ENCODE measurements around the gene ABCC3. TPM values are rescaled to one million over a fixed set of nuclear protein-coding genes. Genes with fewer than 3 reads are reported as not detected.

The ABCC3 gene
- total and polyA plus RNA-seq, 2 donors (not counting 3 experiments of a cell fraction or from before 2014, with no cell fraction given): 1.1 to 2.6 TPM

GRCh38 chr17:50620237-50620636, 14.4 kb upstream of the ABCC3 start:
- no peaks in the 10 kb centered on the region for H3K9me3 ChIP-seq (replicated peaks; ENCODE audit: control insufficient read depth, insufficient read depth, low read length)
- no peak overlapping the region for H3K9ac ChIP-seq (replicated peaks; ENCODE audit: extremely low read depth, insufficient read depth, low read length)
- CTCF ChIA-PET: interaction anchor here (0.6 to 1.2 kb wide), 5 partner anchors 8 to 75 kb away, joined by 3 to 8 read pairs (median 3); no protein-coding TSS in a partner anchor
- FAIRE-seq (no peak), DNase-seq (ENCODE audit: low read depth, low spot score) (no peak)
- H3K4me2 ChIP-seq (ENCODE audit: insufficient read depth, low read length): no peak overlapping the region
- H3K4me1 ChIP-seq (ENCODE audit: control insufficient read depth, extremely low read depth, insufficient read depth, low read length): peaks cover 6% of the 10 kb centered on the region
- no peaks in the 10 kb centered on the region for H3K27me3 ChIP-seq (ENCODE audit: control insufficient read depth in 2 of 2, insufficient read depth in 2 of 2, low read length in 2 of 2)
- H2AFZ ChIP-seq (ENCODE audit: low read depth, low read length): no peak overlapping the region
- TF ChIP-seq JUN (IDR thresholded peaks at IDR 0.05; ENCODE audit: borderline replicate concordance, insufficient read depth, insufficient read length, low read depth) (no peak), GATA2 (IDR thresholded peaks at IDR 0.05; ENCODE audit: insufficient read depth, insufficient read length, low read depth, low read length) (no peak), EZH2 (IDR thresholded peaks at IDR 0.05; ENCODE audit: borderline replicate concordance, low read depth, low read length, severe bottlenecking) (no peak), FOS (IDR thresholded peaks at IDR 0.05; ENCODE audit: borderline replicate concordance, insufficient read depth, low read length) (no peak)
- no peak overlapping the region for H3K27ac ChIP-seq (ENCODE audit: insufficient read depth, low read depth, low read length)
- dilution Hi-C loops (cut with MboI; ENCODE audit: extremely low pct_ligation_motif_present, low sequenced_read_pairs): no loop called here
- POLR2A ChIA-PET: no interaction called here
- no peaks in the 10 kb centered on the region for H4K20me1 ChIP-seq (replicated peaks; ENCODE audit: control insufficient read depth, extremely low read depth, insufficient read depth, low read length)
- no peaks in the 10 kb centered on the region for H3K79me2 ChIP-seq (ENCODE audit: control insufficient read depth, insufficient read depth, low read length)
- intact Hi-C loops (cut with micrococcal nuclease): no loop called here
- H3K9me1 ChIP-seq (replicated peaks; ENCODE audit: control insufficient read depth, extremely low read depth, insufficient read depth, low read length): no peaks in the 10 kb centered on the region
- no peaks in the 10 kb centered on the region for H3K36me3 ChIP-seq (ENCODE audit: control insufficient read depth in 2 of 2, extremely low read depth in 1 of 2, insufficient read depth in 2 of 2, low read length in 2 of 2)
- H3K4me3 ChIP-seq (replicated peaks in 1 of 3; ENCODE audit: insufficient read depth in 1 of 3, low read depth in 1 of 3, low read length in 3 of 3): no peak overlapping the region
- BruUV-seq (replicated peaks): no TSS peak

GRCh38 chr17:50620858-50621257, 13.8 kb upstream of the ABCC3 start:
- H3K36me3 ChIP-seq (ENCODE audit: control insufficient read depth in 2 of 2, extremely low read depth in 1 of 2, insufficient read depth in 2 of 2, low read length in 2 of 2): no peaks in the 10 kb centered on the region
- dilution Hi-C loops (cut with MboI; ENCODE audit: extremely low pct_ligation_motif_present, low sequenced_read_pairs) (no loop called here), intact Hi-C loops (cut with micrococcal nuclease) (no loop called here)
- no peak for FAIRE-seq
- H4K20me1 ChIP-seq (replicated peaks; ENCODE audit: control insufficient read depth, extremely low read depth, insufficient read depth, low read length): no peaks in the 10 kb centered on the region
- BruUV-seq (replicated peaks): no TSS peak
- H3K9ac ChIP-seq (replicated peaks; ENCODE audit: extremely low read depth, insufficient read depth, low read length): no peak overlapping the region
- DNase-seq (ENCODE audit: low read depth, low spot score): no peak
- no peak overlapping the region for H3K4me3 ChIP-seq (replicated peaks in 1 of 3; ENCODE audit: insufficient read depth in 1 of 3, low read depth in 1 of 3, low read length in 3 of 3)
- H3K4me1 ChIP-seq (ENCODE audit: control insufficient read depth, extremely low read depth, insufficient read depth, low read length): peaks cover 6% of the 10 kb centered on the region
- no peaks in the 10 kb centered on the region for H3K27me3 ChIP-seq (ENCODE audit: control insufficient read depth in 2 of 2, insufficient read depth in 2 of 2, low read length in 2 of 2)
- CTCF ChIA-PET: no interaction called here
- no peaks in the 10 kb centered on the region for H3K9me3 ChIP-seq (replicated peaks; ENCODE audit: control insufficient read depth, insufficient read depth, low read length)
- H3K9me1 ChIP-seq (replicated peaks; ENCODE audit: control insufficient read depth, extremely low read depth, insufficient read depth, low read length): no peaks in the 10 kb centered on the region
- TF ChIP-seq CTCF (IDR thresholded peaks at IDR 0.05; ENCODE audit: extremely low read depth in 1 of 2, insufficient read depth in 1 of 2, low read depth in 1 of 2, low read length in 2 of 2): peak in 1 of 2 donors; percentile 13
- TF ChIP-seq POLR2AphosphoS5 (IDR thresholded peaks at IDR 0.05; ENCODE audit: insufficient read depth, low read depth, low read length): no peak
- no peak overlapping the region for H2AFZ ChIP-seq (ENCODE audit: low read depth, low read length)
- H3K4me2 ChIP-seq (ENCODE audit: insufficient read depth, low read length): no peak overlapping the region
- POLR2A ChIA-PET: no interaction called here
- H3K79me2 ChIP-seq (ENCODE audit: control insufficient read depth, insufficient read depth, low read length): no peaks in the 10 kb centered on the region
- no peak overlapping the region for H3K27ac ChIP-seq (ENCODE audit: insufficient read depth, low read depth, low read length)

All from endothelial cell of umbilical vein (primary cell).